ENCODE results near the gene COPS4.
"Not testable (repeated sequence)": the region's sequence is repeated elsewhere in the genome, so short reads cannot be mapped to it uniquely, and the experiment has no call there.

Gene COPS4

DNA sequence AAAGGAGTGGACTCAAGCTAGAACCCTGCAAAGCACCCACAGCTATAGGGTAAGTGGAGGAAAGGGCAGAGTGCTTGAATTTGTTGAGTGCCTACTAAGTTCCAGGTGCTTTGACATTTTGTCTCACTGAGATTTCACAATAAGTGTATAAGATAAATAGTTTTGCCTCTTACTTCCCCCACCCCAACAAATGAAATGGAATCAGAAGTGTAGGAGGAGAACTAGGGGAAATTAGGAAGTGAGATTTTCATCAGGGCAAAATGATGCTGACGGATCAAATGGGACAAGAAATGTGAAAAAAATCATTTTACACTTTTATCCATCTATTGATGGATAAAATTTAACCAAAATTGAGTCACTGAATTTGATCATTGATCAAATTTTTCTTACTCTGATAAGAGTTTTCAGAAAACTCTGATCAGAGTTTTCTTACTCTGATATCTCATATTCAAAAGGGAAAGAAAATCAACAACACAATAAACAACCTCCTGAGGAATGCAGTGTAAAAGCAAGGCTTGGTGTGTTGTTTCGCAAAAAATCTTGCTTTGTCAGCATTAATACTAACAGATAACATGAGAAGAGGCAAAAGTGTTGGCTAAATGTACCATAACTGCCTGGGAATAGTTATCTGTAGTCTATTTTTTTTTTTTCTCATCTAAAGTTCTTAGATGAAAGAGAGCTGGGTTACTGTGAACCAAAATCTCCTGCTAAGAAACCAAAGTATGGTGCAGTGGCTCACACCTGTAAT, 54.6 kb downstream of the COPS4 start:
- no peak for DNase-seq

- DNase-seq, result no peak
These were observed 58.2 kb downstream of the COPS4 start for GRCh38 chr4:83093060-83093640.

- DNase-seq, result no peak
These were observed 61.4 kb downstream of the COPS4 start for GRCh38 chr4:83096397-83096796.

- DNase-seq, result no peak
These were observed 70.0 kb downstream of the COPS4 start for GRCh38 chr4:83104991-83105390.

DNA sequence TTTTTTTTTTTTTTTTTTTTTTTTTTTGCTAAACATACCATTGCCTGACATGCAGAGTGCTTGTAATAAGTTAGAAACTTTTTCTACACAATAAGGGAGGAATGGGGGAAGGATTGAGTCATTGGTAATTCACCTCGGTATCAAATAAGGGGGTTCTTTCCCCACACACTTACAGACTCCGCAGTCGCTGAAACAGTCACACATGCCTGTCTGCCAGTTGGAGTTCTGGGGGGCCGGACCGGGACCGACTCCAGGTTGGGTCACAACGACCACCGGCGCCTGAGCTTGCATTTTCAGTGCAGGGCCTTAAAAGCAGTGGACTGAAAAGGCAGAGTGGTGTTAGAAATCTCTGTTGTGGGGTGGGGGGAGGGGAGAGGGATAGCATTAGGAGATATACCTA, 72.6 kb downstream of the COPS4 start:
- DNase-seq, result no peak

- no peak for DNase-seq
These were observed 73.3 kb downstream of the COPS4 start for GRCh38 chr4:83108101-83108861.

GRCh38 chr4:83109480-83110222, 74.7 kb downstream of the COPS4 start:
- DNase-seq, result no peak

DNA sequence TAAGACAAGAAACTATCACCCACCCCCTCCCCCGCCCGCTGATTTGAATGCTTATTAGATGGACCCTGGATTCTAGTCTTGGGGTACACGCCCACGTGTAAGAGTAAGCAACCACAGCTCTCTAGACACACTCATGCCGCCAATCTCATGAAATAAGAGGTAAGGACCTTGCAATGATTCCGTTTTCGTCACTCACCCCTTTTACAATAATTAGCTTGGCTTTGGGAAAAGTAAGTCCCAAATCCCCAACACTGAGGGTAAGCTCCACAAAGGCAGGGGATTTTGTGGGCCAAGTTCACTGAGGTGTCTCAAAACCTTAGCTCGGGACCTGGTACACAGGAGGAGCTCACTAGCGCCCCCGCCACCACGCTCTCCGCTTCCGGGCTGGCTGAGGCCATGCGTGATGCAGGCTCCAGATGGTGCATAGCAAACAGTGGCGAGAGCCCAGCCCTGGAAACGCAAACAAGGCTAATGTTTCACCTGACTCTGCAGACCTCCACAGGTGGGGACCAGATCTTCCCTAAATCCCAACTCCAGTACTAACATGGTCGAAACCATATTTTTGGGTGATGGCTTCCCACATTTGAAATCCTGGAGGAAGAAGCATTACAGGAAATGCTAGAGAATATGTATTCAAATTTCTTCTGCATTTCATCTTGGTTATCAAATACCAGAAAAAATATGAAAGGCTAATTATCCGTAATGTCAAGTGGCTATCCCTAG, 75.4 kb downstream of the COPS4 start:
- peak in 1 of 2 experiments; percentile 76 for DNase-seq

- no peak for DNase-seq
These were observed 76.2 kb downstream of the COPS4 start for GRCh38 chr4:83110970-83111750.

GRCh38 chr4:83111751-83112141, 76.8 kb downstream of the COPS4 start:
- not testable (repeated sequence) for DNase-seq

DNA sequence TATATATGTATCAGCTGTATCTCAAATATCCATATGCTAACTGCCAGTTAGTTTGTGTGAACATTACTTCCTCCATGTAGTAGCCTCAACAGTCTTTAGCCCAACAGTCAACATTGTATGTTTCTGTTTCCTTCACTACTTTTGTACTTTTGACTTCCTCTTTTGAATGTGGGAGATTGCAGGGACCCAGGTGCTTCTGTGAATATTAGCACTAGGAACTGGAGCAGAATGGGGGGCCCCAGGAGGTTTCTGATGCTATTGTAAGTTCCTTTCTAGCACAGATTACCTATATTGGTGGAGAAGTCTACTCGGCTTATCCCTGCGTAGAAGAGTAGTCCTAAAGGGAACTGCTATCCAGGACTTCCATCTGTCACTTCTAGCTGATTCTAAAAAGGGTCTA, 77.2 kb downstream of the COPS4 start:
- no peak for DNase-seq

- DNase-seq, result no peak
These were observed 77.9 kb downstream of the COPS4 start for GRCh38 chr4:83112678-83113428.

- no peak for DNase-seq
These were observed 78.4 kb downstream of the COPS4 start for GRCh38 chr4:83113429-83113786.

GRCh38 chr4:83114576-83114975, 79.6 kb downstream of the COPS4 start, which contains the start of gene PLAC8:
Gene PLAC8, minus strand, starts transcription at chr4:83114729. Its CDS starts 6,808 bp downstream, at chr4:83107921.
- no peak for DNase-seq

GRCh38 chr4:83115000-83115399, 80.0 kb downstream of the COPS4 start:
- DNase-seq, result peak in 1 of 2 experiments; percentile 6

DNA sequence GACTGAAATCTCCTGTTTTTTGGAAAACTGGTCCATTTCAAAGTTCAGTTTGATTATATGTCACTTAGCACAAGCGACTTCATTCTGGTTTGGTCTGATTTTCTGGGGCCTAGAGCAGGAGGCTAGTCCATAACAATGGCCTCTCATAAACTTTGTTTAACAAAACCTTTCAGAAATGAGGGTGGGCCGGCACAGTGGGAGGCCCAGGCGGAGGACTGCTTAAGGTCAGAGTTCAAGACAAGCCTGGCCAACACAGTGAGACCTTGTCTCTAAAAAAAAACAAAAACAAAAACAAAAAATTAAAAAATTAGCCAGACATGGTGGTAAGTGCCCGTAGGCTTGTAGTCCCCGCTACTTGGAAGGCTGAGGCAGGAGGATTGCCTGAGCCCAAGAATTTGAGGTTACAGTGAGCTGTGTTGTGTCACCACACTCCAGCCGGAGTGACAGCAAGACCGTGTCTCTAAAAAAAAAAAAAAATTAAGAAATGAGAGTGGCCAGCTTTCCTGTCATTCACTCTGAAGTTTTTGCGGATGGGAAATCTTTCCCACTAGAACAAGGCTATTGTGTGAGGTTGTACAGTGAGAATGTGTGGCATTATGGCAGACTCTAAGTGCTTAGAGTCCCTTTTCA, 80.8 kb downstream of the COPS4 start:
- DNase-seq, result no peak

DNA sequence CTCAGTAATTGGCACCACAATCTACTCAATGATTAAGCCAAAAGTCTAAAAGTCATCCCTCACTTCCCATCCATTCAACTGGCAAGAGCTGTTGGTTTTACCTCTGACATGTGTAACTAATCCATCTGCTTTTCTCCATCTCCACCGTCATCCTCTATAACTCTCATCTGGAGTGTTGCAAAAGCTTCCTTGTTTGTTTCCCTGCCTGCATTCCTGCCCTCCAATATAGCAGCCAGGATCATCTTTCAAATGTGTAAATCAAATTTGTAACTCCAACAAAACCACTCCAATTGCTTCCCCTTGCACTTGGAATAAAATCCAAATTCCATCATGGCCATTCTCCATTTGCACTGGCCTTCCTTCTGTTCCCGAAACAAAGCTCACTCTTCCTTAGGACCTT, 83.9 kb downstream of the COPS4 start:
- DNase-seq, result no peak

GRCh38 chr4:83121246-83121645, 86.3 kb downstream of the COPS4 start:
- no peak for DNase-seq

- DNase-seq, result no peak
These were observed 89.3 kb downstream of the COPS4 start for GRCh38 chr4:83124111-83124780.
